ENCODE data around the gene PSEN1.
"Not testable (repeated sequence)": the region's sequence is repeated elsewhere in the genome, so short reads cannot be mapped to it uniquely, and the experiment has no call there.

PSEN1 gene

DNA sequence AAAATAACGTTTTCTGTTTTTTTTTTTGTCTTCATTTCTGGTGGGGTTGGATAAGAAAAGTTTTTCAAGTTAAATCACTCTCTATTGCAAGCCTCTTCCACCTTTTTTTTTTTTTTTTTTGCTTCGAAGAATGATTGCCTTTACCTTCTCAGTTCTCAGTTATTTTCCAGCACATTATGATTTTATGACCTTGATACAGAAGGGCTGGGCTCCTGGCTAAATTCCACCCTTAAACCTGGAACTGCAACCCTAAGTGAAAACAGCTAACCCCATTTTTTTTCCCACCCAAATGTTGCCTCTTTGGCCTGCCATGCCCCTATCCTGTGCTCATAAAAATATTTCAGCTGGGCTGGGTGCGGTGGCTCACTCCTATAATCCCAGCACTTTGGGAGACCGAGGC lies 31.4 kb downstream of the PSEN1 start:
- DNase-seq = no peak

DNA sequence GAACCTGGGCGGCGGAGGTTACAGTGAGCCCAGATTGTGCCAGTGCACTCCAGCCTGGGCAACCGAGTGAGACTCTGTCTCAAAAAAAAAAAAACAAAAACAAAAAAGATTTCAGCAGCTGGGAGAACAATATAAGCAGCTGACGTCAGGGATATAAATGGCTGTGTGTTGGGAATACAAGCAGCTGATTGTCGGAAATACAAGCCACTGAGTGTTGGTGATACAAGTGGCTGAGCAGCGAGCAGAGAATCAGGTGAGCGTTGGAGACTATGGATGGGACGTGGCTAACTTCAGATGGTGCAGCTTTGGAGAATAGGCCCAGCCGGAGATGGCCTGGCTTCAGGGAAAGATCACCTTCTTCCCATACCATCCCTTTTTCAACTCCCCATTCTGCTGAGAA lies 32.0 kb downstream of the PSEN1 start:
- no peak for DNase-seq

DNA sequence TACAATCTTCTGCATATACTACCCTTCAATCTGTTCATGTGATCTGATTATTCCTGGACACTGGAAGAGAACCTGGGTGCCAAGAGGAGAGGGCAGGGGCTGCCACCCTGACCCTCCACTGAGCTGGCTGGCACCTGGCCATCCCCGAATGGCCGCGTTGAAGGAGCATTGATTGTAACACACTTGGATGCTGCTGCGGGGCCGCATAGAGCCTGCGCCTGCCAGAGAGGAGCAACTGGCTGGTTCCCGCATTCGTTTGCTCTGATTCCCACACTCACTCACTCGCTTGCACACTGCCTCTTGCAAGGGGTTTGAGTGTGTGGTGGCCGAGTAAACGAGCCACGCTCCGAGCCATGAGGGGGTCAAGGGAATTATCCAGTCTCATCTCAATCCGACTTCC lies 32.4 kb downstream of the PSEN1 start:
- DNase-seq = no peak

DNA sequence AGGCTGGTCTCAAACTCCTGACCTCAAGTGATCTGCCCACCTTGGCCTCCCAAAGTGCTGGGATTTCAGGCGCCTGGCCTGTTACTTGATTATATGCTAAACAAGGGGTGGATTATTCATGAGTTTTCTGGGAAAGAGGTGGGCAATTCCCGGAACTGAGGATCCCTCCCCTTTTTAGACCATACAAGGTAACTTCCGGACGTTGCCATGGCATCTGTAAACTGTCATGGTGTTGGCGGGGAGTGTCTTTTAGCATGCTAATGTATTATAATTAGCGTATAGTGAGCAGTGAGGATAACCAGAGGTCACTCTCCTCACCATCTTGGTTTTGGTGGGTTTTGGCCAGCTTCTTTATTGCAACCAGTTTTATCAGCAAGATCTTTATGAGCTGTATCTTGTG lies 33.5 kb downstream of the PSEN1 start:
- not testable (repeated sequence) for DNase-seq

DNA sequence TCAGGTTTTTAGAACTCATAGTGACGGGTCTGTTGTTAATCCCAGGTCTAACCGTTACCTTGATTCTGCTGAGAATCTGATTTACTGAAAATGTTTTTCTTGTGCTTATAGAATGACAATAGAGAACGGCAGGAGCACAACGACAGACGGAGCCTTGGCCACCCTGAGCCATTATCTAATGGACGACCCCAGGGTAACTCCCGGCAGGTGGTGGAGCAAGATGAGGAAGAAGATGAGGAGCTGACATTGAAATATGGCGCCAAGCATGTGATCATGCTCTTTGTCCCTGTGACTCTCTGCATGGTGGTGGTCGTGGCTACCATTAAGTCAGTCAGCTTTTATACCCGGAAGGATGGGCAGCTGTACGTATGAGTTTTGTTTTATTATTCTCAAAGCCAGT lies 34.4 kb downstream of the PSEN1 start:
- DNase-seq = no peak

DNA sequence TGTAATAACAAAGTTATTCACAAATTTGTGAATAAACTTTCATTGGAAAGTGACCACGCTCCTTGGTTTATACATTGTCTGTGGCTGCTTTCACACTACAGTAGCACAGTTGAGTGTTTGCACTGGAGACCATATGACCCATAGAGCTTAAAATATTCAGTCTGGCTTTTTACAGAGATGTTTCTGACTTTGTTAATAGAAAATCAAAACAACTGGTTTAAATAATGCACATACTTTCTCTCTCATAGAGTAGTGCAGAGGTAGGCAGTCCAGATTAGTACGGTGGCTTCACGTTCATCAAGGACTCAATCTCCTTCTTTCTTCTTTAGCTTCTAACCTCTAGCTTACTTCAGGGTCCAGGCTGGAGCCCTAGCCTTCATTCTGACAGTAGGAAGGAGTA lies 36.2 kb downstream of the PSEN1 start:
- DNase-seq = no peak

DNA sequence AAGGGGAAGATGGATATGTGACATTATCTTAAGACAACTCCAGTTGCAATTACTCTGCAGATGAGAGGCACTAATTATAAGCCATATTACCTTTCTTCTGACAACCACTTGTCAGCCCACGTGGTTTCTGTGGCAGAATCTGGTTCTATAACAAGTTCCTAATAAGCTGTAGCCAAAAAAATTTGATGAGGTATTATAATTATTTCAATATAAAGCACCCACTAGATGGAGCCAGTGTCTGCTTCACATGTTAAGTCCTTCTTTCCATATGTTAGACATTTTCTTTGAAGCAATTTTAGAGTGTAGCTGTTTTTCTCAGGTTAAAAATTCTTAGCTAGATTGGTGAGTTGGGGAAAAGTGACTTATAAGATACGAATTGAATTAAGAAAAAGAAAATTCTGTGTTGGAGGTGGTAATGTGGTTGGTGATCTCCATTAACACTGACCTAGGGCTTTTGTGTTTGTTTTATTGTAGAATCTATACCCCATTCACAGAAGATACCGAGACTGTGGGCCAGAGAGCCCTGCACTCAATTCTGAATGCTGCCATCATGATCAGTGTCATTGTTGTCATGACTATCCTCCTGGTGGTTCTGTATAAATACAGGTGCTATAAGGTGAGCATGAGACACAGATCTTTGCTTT lies 36.9 kb downstream of the PSEN1 start:
- DNase-seq = no peak

DNA sequence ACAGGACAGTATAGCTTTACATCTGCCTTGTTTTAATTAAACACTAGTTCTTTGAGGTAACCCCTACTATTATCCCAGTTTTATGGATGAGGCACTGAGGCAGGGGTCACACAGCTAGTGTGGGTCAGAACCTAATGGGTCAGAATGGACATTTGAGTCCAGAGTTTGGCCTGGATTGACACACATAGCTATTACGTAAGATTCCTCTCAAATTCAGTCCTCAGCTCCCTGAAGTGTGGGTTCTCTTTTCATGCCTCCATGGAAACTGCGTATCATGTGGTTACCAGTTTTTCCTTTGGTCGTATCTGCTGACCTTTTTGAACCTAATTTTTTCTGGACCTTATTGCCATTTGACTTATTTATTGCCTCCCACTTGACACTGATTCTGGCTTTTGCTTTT lies 40.4 kb downstream of the PSEN1 start:
- no peak for DNase-seq

DNA sequence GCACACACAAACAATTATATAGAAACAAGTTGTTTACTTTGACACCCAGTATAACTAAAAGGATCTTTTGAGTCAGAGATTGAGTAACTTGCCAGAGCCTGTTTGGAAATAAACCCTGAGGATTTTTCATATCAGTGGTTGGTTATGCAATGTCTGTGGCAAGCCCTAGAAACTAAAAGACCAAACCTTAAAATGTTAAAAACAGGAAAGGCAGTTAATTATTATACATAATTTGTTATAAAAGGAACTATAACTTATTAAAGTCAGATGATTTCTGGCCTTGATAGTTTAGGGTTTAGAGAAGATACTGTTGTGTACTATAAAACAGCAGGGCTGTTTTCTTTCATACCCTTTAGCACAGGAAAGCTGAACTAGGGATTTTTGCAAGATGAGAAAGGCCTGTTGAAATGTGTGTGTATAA lies 44.1 kb downstream of the PSEN1 start:
- DNase-seq = no peak

DNA sequence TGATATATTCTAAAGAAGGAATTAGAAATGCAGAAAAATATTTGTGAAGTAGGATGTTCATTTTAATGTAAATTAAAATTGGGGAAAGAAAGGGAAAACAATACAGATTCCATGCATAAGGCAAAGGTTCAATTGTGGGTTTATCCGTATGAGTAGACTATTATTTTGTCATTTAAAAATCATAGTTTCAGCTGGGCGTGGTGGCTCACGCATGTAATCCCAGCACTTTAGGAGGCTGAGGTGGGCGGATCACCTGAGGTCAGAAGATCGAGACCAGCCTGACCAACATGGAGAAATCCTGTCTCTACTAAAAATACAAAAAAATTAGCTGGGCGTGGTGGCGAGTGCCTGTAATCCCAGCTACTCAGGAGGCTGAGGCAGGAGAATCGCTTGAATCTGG lies 44.7 kb downstream of the PSEN1 start:
- not testable (repeated sequence) for DNase-seq

DNA sequence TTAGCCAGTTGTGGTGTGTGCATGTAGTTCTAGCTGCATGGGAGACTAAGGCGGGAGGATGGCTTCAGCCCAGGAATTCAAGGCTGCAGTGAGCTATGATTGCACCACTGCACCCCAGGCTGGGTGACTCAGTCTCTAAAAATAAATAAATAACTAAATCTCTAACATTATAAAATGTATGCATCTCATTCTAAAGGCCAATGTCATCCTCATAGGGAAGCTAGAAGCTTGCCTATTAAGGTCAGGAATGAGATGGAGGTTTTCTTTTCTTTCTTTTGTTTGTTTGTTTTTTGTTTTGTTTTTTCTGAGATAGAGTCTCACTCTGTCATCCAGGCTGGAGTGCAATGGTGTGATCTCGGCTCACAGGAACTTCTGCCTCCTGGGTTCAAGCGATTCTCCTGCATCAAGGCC lies 52.2 kb downstream of the PSEN1 start:
- no peak for DNase-seq

DNA sequence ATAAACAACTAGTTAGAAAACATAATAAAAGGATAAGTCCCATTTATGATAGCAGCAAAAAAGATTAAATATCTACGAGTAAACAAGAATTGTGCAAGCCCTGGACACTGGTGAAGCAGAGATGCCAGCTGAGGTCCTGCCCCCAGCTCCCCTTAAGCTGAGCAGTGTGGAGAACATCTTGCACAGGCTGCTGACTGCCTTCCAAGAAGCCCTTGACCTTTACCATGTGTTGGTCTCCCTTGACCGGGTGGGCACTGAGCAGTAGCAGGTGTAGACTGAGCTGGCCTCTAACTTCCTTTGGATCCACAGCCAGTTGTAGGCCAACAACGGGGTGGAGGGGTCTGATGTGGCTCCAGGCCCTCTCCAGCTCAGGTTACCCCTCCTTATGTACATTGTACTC lies 53.3 kb downstream of the PSEN1 start:
- no peak for DNase-seq

DNA sequence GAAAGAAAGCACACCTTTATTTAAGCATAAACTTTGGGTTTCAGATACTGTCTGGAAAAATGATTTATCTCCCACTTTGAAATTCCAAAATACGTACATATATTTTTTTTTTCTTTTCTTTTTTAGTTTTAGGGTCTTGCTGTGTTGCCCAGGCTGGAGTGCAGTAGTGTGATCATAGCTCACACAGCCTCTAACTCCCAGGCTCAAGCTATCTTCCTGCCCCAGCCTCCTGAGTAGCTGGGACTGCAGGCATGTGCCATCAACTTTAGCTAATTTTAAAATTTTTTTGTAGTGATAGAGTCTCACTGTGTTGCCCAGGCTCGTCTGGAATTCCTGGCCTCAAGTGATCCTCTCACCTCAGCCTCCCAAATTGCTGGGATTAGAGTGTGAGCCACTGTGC lies 55.1 kb downstream of the PSEN1 start:
- no peak for DNase-seq

DNA sequence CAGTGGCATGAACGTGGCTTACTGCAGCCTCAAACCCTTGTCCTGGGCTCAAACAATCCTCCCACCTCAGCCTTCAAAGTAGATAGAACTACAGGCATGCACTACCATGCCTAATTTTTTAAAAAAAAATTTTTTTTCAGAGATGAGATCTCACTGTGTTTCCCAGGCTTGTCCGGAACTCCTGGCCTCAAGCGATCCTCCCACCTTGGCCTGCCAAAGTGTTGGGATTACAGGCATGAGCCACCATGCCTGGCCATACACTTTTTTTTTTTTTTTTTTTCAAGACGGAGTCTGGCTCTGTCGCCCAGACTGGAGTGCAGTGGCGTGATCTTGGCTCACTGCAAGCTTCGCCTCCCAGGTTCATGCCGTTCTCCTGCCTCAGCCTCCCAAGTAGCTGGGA lies 58.0 kb downstream of the PSEN1 start:
- DNase-seq = not testable (repeated sequence)

DNA sequence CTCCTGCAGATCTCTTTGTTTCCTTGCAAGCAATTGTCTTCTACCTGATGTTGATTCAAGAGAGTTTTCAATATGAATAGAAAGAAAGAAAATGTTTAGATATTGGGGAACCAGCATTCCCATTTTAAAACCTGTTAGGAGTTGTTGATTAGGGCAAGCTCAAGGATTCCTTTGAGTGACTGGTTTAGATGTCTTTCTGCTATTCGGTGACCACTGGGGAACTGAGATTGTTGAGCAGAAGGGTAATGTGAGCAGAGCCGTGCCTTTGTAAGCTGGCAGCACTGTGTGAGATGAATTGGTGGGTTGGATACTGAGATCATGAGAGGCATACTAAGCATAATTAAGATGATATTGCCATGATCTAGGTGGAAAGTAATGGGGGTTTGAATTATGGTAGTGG lies 61.9 kb downstream of the PSEN1 start:
- no peak for DNase-seq

DNA sequence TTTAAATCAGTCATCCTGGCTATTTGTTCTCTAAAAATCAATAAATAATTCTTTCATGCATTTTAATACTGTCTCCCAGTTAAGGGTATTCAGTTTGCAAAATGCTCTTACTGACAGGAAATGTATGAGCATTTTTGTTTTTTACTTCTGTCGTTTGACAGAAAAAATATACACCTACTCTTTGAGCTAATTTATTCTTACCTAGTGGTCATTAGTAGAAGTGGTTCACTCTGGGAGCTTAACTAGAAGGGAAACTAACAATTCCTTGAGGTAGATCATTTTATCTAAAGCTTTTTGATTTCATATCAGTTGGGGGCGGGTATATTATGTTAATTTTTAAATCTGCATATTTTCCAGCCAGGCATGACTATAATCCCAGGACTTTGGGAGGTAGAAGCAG lies 67.2 kb downstream of the PSEN1 start:
- no peak for DNase-seq

DNA sequence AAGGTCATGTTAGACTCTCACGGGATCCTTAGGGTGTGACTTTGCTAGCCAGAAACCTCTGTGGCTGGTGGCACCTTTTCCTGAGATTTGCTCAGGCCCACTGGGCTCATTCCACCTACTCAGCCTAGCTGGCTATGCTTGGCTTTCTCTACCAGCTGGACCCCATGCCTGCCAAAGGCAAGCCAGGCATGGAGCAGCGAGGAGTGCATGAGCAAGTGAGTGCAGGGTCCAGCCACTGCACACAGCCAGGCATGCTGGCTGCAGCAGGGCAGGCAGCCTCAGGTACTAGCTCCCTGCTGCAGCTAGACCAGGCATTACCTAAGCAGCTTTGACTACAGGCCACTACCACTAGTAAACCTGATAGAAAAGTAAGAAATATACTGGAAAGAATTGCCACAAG lies 71.3 kb downstream of the PSEN1 start:
- no peak for DNase-seq

DNA sequence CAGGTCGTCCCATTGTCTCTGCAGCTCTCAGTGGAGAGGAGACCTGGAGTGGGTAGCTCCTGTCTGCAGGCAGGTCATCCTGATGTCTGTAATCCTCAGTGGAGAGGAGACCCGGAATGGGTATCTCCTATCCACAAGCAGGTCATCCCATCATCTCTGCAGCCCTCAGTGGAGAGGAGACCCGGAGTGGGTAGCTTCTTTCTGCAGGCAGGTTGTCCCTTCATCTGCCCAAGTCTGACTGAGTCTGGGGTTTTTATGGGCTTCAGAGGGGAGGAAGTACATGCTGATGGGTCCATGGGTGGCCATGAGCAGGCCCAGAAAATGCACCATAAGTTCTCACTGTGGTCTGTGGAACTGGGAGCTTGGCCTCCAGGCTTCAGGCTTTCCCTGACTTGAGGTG lies 72.1 kb downstream of the PSEN1 start:
- no peak for DNase-seq

DNA sequence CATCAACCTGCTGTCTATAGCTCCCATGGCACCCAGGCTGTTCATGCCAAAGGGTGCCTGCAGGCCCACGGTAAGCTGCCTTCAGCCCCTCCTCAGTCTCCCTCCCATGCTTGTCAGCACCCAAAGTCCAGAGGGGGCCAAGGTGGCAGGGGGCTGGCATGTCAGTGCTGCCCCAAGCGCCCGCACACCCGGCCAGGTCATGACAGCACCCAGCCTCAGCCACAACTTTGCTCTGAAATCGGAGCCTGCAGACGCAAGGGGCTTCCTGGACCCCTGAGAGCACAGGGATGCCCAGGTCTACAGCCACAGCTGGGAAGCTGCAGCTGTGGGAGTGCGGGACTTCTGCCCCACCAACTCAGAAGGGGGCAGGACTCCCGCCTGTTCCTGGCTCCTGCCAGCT lies 72.5 kb downstream of the PSEN1 start:
- no peak for DNase-seq

DNA sequence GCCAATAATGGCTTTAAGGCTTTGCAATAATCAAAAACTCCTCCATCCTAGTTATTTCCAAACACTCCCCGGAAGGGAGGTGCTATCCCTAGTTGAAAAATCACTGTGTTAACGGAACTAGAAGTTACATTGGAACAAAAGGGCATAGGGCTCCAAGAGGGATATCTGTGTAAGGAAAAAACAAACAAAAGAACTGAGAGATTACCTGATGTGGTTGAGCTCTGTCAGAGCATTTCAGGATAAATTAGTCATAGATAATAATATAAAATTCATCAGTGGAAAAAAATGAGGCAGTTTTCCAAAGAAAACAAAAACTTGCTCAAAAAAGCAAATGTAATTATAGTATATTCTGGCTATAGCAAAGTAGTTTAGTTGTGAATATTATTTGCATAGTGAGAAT lies 73.6 kb downstream of the PSEN1 start:
- no peak for DNase-seq

DNA sequence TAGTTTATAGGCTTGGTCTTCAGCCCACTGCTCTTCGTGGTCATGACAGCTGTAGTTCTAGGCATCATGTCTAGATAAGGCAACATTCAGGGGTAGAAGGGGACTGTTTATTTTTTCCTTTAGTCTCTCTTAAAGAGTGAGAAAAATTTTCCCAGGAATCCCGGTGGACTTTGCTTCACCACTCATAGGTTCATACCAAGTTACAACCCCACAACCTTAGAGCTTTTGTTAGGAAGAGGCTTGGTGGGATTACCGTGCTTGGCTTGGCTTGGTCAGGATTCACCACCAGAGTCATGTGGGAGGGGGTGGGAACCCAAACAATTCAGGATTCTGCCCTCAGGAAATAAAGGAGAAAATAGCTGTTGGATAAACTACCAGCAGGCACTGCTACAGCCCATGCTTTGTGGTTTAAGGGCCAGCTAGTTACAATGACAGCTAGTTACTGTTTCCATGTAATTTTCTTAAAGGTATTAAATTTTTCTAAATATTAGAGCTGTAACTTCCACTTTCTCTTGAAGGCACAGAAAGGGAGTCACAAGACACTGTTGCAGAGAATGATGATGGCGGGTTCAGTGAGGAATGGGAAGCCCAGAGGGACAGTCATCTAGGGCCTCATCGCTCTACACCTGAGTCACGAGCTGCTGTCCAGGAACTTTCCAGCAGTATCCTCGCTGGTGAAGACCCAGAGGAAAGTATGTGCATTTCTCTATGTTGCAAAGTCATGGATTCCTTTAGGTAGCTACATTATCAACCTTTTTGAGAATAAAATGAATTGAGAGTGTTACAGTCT lies 75.1 kb downstream of the PSEN1 start:
- no peak for DNase-seq

DNA sequence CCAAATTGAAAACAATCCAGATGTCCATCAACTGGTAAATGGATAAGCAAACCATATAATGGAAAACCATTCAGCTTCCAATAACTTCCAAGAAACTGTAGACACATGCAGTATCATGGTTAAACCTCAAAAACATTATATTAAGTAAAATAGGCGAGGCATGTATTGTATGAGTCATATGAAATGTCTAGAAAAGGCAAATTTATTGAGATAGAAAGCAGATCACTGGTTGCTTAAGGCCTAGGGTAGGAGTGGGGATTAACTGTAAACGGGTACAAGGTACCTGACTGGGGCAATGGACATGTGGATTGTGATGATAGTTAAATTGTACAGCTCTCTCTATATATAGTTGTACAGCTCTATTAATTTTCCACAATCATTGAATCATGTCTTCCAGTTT lies 79.7 kb downstream of the PSEN1 start:
- DNase-seq = no peak

DNA sequence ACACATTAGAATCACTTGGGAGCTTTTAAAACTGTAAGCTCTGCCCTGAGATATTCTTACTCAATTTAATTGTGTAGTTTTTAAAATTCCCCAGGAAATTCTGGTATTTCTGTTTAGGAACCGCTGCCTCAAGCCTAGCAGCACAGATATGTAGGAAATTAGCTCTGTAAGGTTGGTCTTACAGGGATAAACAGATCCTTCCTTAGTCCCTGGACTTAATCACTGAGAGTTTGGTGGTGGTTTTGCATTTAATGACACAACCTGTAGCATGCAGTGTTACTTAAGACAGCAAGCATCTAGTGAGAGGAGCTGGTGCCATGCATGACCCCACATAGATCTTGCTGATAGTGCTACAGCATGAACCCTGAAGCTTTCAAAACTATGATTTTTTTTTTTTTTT lies 81.1 kb downstream of the PSEN1 start:
- DNase-seq = no peak

DNA sequence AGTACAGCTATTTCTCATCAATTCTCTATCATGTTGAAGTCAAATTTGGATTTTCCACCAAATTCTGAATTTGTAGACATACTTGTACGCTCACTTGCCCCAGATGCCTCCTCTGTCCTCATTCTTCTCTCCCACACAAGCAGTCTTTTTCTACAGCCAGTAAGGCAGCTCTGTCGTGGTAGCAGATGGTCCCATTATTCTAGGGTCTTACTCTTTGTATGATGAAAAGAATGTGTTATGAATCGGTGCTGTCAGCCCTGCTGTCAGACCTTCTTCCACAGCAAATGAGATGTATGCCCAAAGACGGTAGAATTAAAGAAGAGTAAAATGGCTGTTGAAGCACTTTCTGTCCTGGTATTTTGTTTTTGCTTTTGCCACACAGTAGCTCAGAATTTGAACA lies 83.8 kb downstream of the PSEN1 start:
- no peak for DNase-seq

DNA sequence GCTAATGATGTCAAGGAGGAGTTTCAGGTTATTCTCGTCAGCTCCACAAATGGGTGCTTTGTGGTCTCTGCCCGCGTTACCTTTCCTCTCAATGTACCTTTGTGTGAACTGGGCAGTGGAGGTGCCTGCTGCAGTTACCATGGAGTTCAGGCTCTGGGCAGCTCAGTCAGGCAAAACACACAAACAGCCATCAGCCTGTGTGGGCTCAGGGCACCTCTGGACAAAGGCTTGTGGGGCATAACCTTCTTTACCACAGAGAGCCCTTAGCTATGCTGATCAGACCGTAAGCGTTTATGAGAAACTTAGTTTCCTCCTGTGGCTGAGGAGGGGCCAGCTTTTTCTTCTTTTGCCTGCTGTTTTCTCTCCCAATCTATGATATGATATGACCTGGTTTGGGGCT lies 84.3 kb downstream of the PSEN1 start:
- no peak for DNase-seq
